ENCODE data around the gene DPM2.
A peak's percentile ranks its signal among the peaks of the same experiment; 100 is the strongest.

The DPM2 gene

GRCh38 chr9:127916720-127917581 is 20.7 kb downstream of the DPM2 start, which contains the start of gene ST6GALNAC4:
TSS of gene ST6GALNAC4 (minus strand) at chr9:127917041. CDS start at chr9:127916419, 622 bp downstream.
- no peaks in the 10 kb centered on the region; the same call in 1 of the 2 replicates for H3K4me1 ChIP-seq (ENCODE audit: insufficient read depth, low read length)
- H3K9ac ChIP-seq (ENCODE audit: low read depth, low read length) = peak within 1 kb of the TSS; percentile 72
- H3K9me3 ChIP-seq (ENCODE audit: control insufficient read depth, insufficient read depth, low read length) = no peaks in the 10 kb centered on the region
- no peaks in the 10 kb centered on the region for H3K36me3 ChIP-seq (ENCODE audit: insufficient read depth, low read length)

GRCh38 chr9:127915801-127916719 is 21.6 kb downstream of the DPM2 start:
- no peaks in the 10 kb centered on the region for H3K9me3 ChIP-seq (ENCODE audit: control insufficient read depth, insufficient read depth, low read length)
- H3K9ac ChIP-seq (ENCODE audit: low read depth, low read length) = peak overlapping the region; percentile 72
- H3K36me3 ChIP-seq (ENCODE audit: insufficient read depth, low read length) = no peaks in the 10 kb centered on the region
- H3K4me1 ChIP-seq (ENCODE audit: insufficient read depth, low read length) = no peaks in the 10 kb centered on the region; the same call in 1 of the 2 replicates

GRCh38 chr9:127915325-127915752 is 22.3 kb downstream of the DPM2 start:
- no peaks in the 10 kb centered on the region; the same call in 1 of the 2 replicates for H3K4me1 ChIP-seq (ENCODE audit: insufficient read depth, low read length)
- H3K36me3 ChIP-seq (ENCODE audit: insufficient read depth, low read length) = no peaks in the 10 kb centered on the region
- H3K9ac ChIP-seq (ENCODE audit: low read depth, low read length) = no peak overlapping the region
- H3K9me3 ChIP-seq (ENCODE audit: control insufficient read depth, insufficient read depth, low read length) = no peaks in the 10 kb centered on the region

GRCh38 chr9:127913682-127914081 is 24.0 kb downstream of the DPM2 start:
- H3K9ac ChIP-seq (ENCODE audit: low read depth, low read length) = no peak overlapping the region
- H3K9me3 ChIP-seq (ENCODE audit: control insufficient read depth, insufficient read depth, low read length) = no peaks in the 10 kb centered on the region
- no peaks in the 10 kb centered on the region for H3K36me3 ChIP-seq (ENCODE audit: insufficient read depth, low read length)
- H3K4me1 ChIP-seq (ENCODE audit: insufficient read depth, low read length) = no peaks in the 10 kb centered on the region; the same call in 1 of the 2 replicates

GRCh38 chr9:127912882-127913281 is 24.8 kb downstream of the DPM2 start:
- Histone ChIP-seq H3K36me3 (ENCODE audit: insufficient read depth, low read length) (no peaks in the 10 kb centered on the region), H3K9ac (ENCODE audit: low read depth, low read length) (no peak overlapping the region), H3K9me3 (ENCODE audit: control insufficient read depth, insufficient read depth, low read length) (no peaks in the 10 kb centered on the region), H3K4me1 (ENCODE audit: insufficient read depth, low read length) (no peaks in the 10 kb centered on the region)

- Histone ChIP-seq H3K4me1 (ENCODE audit: insufficient read depth, low read length) (no peaks in the 10 kb centered on the region), H3K36me3 (ENCODE audit: insufficient read depth, low read length) (no peaks in the 10 kb centered on the region), H3K9me3 (ENCODE audit: control insufficient read depth, insufficient read depth, low read length) (no peaks in the 10 kb centered on the region), H3K9ac (ENCODE audit: low read depth, low read length) (no peak overlapping the region)
Measured at GRCh38 chr9:127912296-127912695, 25.4 kb downstream of the DPM2 start.

GRCh38 chr9:127910613-127911205 is 26.9 kb downstream of the DPM2 start:
- Histone ChIP-seq H3K4me1 (ENCODE audit: insufficient read depth, low read length) (no peaks in the 10 kb centered on the region), H3K9me3 (ENCODE audit: control insufficient read depth, insufficient read depth, low read length) (no peaks in the 10 kb centered on the region), H3K36me3 (ENCODE audit: insufficient read depth, low read length) (no peaks in the 10 kb centered on the region), H3K9ac (ENCODE audit: low read depth, low read length) (no peak overlapping the region)

- 0 out of 2 replicates have a peak, but pooled peaks cover 5% of the 10 kb centered on the region for H3K4me1 ChIP-seq (ENCODE audit: insufficient read depth, low read length)
- H3K9me3 ChIP-seq (ENCODE audit: control insufficient read depth, insufficient read depth, low read length) = no peaks in the 10 kb centered on the region
- H3K36me3 ChIP-seq (ENCODE audit: insufficient read depth, low read length) = no peaks in the 10 kb centered on the region
- no peak overlapping the region for H3K9ac ChIP-seq (ENCODE audit: low read depth, low read length)
Measured at GRCh38 chr9:127909839-127910273, 27.8 kb downstream of the DPM2 start.

GRCh38 chr9:127908660-127908926 is 29.1 kb downstream of the DPM2 start:
- H3K9ac ChIP-seq (ENCODE audit: low read depth, low read length) = no peak overlapping the region
- H3K36me3 ChIP-seq (ENCODE audit: insufficient read depth, low read length) = no peaks in the 10 kb centered on the region
- H3K4me1 ChIP-seq (ENCODE audit: insufficient read depth, low read length) = peaks cover 17% of the 10 kb centered on the region
- no peaks in the 10 kb centered on the region for H3K9me3 ChIP-seq (ENCODE audit: control insufficient read depth, insufficient read depth, low read length)

- Histone ChIP-seq H3K9me3 (ENCODE audit: control insufficient read depth, insufficient read depth, low read length) (no peaks in the 10 kb centered on the region), H3K9ac (ENCODE audit: low read depth, low read length) (no peak overlapping the region), H3K36me3 (ENCODE audit: insufficient read depth, low read length) (no peaks in the 10 kb centered on the region), H3K4me1 (ENCODE audit: insufficient read depth, low read length) (peaks cover 17% of the 10 kb centered on the region)
Measured at GRCh38 chr9:127907867-127908659, 29.6 kb downstream of the DPM2 start.

- no peak overlapping the region for H3K9ac ChIP-seq (ENCODE audit: low read depth, low read length)
- H3K9me3 ChIP-seq (ENCODE audit: control insufficient read depth, insufficient read depth, low read length) = no peaks in the 10 kb centered on the region
- peaks cover 17% of the 10 kb centered on the region for H3K4me1 ChIP-seq (ENCODE audit: insufficient read depth, low read length)
- no peaks in the 10 kb centered on the region for H3K36me3 ChIP-seq (ENCODE audit: insufficient read depth, low read length)
Measured at GRCh38 chr9:127905788-127906191, 31.9 kb downstream of the DPM2 start.

GRCh38 chr9:127905004-127905728 is 32.5 kb downstream of the DPM2 start:
- Histone ChIP-seq H3K4me1 (ENCODE audit: insufficient read depth, low read length) (peaks cover 17% of the 10 kb centered on the region), H3K9ac (ENCODE audit: low read depth, low read length) (no peak overlapping the region), H3K9me3 (ENCODE audit: control insufficient read depth, insufficient read depth, low read length) (no peaks in the 10 kb centered on the region), H3K36me3 (ENCODE audit: insufficient read depth, low read length) (no peaks in the 10 kb centered on the region)

- Histone ChIP-seq H3K9me3 (ENCODE audit: control insufficient read depth, insufficient read depth, low read length) (no peaks in the 10 kb centered on the region), H3K36me3 (ENCODE audit: insufficient read depth, low read length) (no peaks in the 10 kb centered on the region), H3K9ac (ENCODE audit: low read depth, low read length) (no peak overlapping the region), H3K4me1 (ENCODE audit: insufficient read depth, low read length) (peaks cover 17% of the 10 kb centered on the region)
Measured at GRCh38 chr9:127904561-127905003, 33.1 kb downstream of the DPM2 start.

Data from ES-I3 (cell line).